ENCODE results near the gene SMYD1. TPM values are rescaled to one million over a fixed set of nuclear protein-coding genes. Genes with fewer than 3 reads are reported as not detected.

The SMYD1 gene
- total RNA-seq, 1 donor from 2014 or later, result not detected

GRCh38 chr2:88078643-88079172, 11.1 kb downstream of the SMYD1 start:
- Mint-ChIP-seq H3K36me3 (ENCODE audit: low read depth) (no peaks in the 10 kb centered on the region), H3K9me3 (ENCODE audit: low read depth) (peaks cover 7% of the 10 kb centered on the region), H3K27ac (ENCODE audit: unreplicated experiment) (no peak overlapping the region), H3K4me3 (ENCODE audit: unreplicated experiment) (no peak overlapping the region), H3K27me3 (ENCODE audit: low read depth) (peaks cover 5% of the 10 kb centered on the region), H3K4me1 (ENCODE audit: low read depth) (peaks cover 8% of the 10 kb centered on the region)
- TF ChIP-seq, protein P1, sequence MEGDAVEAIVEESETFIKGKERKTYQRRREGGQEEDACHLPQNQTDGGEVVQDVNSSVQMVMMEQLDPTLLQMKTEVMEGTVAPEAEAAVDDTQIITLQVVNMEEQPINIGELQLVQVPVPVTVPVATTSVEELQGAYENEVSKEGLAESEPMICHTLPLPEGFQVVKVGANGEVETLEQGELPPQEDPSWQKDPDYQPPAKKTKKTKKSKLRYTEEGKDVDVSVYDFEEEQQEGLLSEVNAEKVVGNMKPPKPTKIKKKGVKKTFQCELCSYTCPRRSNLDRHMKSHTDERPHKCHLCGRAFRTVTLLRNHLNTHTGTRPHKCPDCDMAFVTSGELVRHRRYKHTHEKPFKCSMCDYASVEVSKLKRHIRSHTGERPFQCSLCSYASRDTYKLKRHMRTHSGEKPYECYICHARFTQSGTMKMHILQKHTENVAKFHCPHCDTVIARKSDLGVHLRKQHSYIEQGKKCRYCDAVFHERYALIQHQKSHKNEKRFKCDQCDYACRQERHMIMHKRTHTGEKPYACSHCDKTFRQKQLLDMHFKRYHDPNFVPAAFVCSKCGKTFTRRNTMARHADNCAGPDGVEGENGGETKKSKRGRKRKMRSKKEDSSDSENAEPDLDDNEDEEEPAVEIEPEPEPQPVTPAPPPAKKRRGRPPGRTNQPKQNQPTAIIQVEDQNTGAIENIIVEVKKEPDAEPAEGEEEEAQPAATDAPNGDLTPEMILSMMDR (IDR thresholded peaks at IDR 0.05), result no peak
- DNase-seq (ENCODE audit: low spot score), result no peak

DNA sequence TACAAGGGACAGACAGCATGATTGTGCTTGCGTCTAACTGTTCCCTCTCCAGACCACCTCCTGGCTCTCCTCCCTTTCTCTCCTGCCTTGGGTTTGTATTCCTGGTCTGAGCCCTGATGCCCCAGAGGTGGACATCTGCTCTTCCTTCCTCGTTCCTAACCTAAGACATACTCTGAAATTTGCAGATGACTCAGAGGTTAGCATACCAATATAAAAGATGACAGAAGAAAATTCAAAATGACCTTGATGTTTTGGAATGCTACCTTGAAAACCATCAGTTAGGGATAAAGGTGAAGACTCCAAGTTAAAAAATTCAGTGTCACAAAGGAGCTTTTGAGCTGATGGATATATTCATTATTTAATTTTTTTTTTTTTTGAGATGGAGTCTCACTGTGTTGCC, 12.9 kb downstream of the SMYD1 start:
- H3K27ac Mint-ChIP-seq (ENCODE audit: unreplicated experiment), result no peak overlapping the region
- TF ChIP-seq, protein P1 (IDR thresholded peaks at IDR 0.05), result no peak
- no peaks in the 10 kb centered on the region for H3K4me1 Mint-ChIP-seq (ENCODE audit: low read depth)
- H3K36me3 Mint-ChIP-seq (ENCODE audit: low read depth), result no peaks in the 10 kb centered on the region
- no peaks in the 10 kb centered on the region for H3K9me3 Mint-ChIP-seq (ENCODE audit: low read depth)
- H3K4me3 Mint-ChIP-seq (ENCODE audit: unreplicated experiment), result no peak overlapping the region
- no peak for DNase-seq (ENCODE audit: low spot score)
- H3K27me3 Mint-ChIP-seq (ENCODE audit: low read depth), result peaks cover 5% of the 10 kb centered on the region

GRCh38 chr2:88081924-88082608, 14.4 kb downstream of the SMYD1 start:
- no peaks in the 10 kb centered on the region for H3K36me3 Mint-ChIP-seq (ENCODE audit: low read depth)
- H3K9me3 Mint-ChIP-seq (ENCODE audit: low read depth), result no peaks in the 10 kb centered on the region
- DNase-seq (ENCODE audit: low spot score), result no peak
- H3K27me3 Mint-ChIP-seq (ENCODE audit: low read depth), result peaks cover 5% of the 10 kb centered on the region
- TF ChIP-seq, protein P1 (IDR thresholded peaks at IDR 0.05), result no peak
- H3K4me3 Mint-ChIP-seq (ENCODE audit: unreplicated experiment), result no peak overlapping the region
- no peak overlapping the region for H3K27ac Mint-ChIP-seq (ENCODE audit: unreplicated experiment)
- H3K4me1 Mint-ChIP-seq (ENCODE audit: low read depth), result no peaks in the 10 kb centered on the region

DNA sequence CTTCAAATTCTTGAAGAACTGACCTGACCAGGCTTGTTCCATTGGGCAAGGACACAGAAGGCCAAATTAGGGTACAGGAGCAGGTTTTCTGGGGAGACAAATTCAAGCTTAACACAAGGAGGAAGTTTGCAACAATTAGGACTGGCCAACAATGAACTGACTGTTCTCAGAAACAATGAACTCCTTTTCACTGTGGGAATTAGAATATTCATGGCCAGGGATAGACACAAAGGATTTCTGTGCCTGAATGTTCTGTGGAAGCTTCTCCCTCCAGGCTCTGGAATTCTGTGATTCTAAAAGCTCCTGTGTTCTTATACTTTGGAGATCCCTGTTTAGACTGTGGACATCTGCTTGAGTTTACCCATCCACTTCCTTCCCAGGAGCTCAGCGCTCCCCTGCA, 15.2 kb downstream of the SMYD1 start:
- H3K27me3 Mint-ChIP-seq (ENCODE audit: low read depth), result peaks cover 5% of the 10 kb centered on the region
- H3K27ac Mint-ChIP-seq (ENCODE audit: unreplicated experiment), result no peak overlapping the region
- H3K9me3 Mint-ChIP-seq (ENCODE audit: low read depth), result no peaks in the 10 kb centered on the region
- TF ChIP-seq, protein P1 (IDR thresholded peaks at IDR 0.05), result no peak
- H3K4me1 Mint-ChIP-seq (ENCODE audit: low read depth), result no peaks in the 10 kb centered on the region
- H3K36me3 Mint-ChIP-seq (ENCODE audit: low read depth), result no peaks in the 10 kb centered on the region
- no peak for DNase-seq (ENCODE audit: low spot score)
- H3K4me3 Mint-ChIP-seq (ENCODE audit: unreplicated experiment), result no peak overlapping the region

DNA sequence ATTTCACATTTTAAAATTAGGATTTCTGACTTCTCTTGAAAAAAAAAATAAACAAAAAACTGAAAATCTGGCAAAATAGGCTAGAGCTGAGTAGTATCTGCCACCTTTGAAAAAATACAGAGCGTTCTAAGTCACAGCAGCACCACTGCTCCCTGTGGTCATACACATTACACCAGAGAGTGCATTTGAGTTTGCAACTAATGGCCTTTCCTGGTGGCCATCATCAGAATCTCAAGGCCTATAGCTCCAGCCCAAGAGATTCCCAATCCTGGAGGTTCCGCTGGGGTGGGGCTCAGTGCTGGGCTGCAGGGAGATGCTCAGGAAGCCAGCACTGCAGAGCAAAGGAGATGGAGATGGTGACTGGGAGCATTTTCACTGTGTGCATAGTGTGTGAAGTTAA, 17.5 kb downstream of the SMYD1 start:
- H3K4me3 Mint-ChIP-seq (ENCODE audit: unreplicated experiment), result no peak overlapping the region
- no peaks in the 10 kb centered on the region for H3K36me3 Mint-ChIP-seq (ENCODE audit: low read depth)
- no peak for DNase-seq (ENCODE audit: low spot score)
- peaks cover 5% of the 10 kb centered on the region for H3K27me3 Mint-ChIP-seq (ENCODE audit: low read depth)
- H3K9me3 Mint-ChIP-seq (ENCODE audit: low read depth), result no peaks in the 10 kb centered on the region
- TF ChIP-seq, protein P1 (IDR thresholded peaks at IDR 0.05), result no peak
- H3K4me1 Mint-ChIP-seq (ENCODE audit: low read depth), result no peaks in the 10 kb centered on the region
- no peak overlapping the region for H3K27ac Mint-ChIP-seq (ENCODE audit: unreplicated experiment)

Measured in chondrocyte (in vitro differentiated cells).